Activated CD4-positive, alpha-beta T cell treated with anti-CD3 and anti-CD28 coated beads for 48 hours (primary cell): ENCODE measurements around the gene AKT3.

Experiments used
- DNase-seq: peaks from one replicate; pipeline ENCODE4 v3.0.0-alpha.2; 2020

The AKT3 gene

GRCh38 chr1:243547891-243548290, 302.2 kb downstream of the AKT3 start:
- no peak for DNase-seq

GRCh38 chr1:243546457-243546856, 303.6 kb downstream of the AKT3 start:
- no peak for DNase-seq

DNA sequence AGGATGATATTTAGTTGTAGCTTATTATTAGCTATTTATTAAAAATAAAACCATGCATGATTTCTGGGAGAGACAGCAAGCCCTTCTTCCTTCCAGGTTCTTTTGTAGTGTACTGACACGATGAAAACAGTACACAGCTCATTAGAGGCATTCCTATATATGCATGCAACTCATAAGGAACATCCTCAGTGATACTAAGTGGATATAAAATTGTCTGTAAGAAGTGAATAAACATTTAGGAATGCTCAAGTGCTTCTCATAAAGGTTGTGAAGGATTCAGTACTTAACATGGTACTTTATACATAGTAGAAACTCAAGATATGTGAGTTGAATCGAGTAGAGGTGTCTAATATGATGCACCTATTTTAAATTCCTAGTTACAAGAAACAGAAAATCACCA, 306.5 kb downstream of the AKT3 start:
- DNase-seq, result no peak

- DNase-seq, result no peak
These were observed 307.2 kb downstream of the AKT3 start for GRCh38 chr1:243542739-243543415.

GRCh38 chr1:243539636-243540035, 310.4 kb downstream of the AKT3 start:
- no peak for DNase-seq

- no peak for DNase-seq
These were observed 315.0 kb downstream of the AKT3 start for GRCh38 chr1:243535014-243535413.

DNA sequence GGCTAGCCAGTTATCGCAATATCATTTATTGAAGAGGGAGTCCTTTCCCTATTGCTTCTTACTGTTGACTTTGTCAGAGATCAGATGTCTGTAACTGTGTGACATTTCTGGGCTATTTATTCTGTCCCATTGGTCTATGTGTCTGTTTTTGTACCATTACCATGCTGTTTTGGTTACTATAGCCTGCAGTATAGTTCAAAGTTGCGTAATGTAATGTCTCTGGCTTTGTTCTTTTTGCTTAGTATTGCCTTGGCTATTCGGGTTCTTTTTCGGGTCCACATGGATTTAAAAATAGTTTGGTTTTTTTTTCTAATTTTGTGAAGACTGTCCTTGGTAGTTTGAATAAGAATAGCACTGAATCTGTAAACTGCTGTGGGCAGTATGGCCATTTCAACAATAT, 320.5 kb downstream of the AKT3 start:
- no peak for DNase-seq

GRCh38 chr1:243528459-243529121, 321.5 kb downstream of the AKT3 start:
- no peak for DNase-seq

DNA sequence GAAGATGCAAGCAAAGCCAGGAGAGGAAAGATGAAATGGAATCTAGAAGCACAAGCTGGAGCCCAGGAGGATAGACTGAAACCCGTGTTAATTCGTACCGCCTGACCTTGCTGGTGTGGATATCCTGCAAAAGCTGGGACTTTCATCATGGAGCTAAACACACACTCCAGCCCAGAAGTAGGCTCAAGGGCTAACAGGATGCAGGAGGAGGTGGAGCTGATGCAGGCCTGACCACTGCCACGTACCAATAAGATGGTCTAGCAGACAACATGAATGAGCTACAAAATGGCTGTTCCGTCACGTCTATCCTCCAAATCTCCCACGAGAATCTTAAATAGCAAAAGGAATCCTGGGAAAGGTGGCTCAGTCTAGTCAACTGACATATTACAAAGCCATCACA, 323.9 kb downstream of the AKT3 start:
- no peak for DNase-seq

GRCh38 chr1:243525085-243525487, 325.0 kb downstream of the AKT3 start:
- no peak for DNase-seq

DNA sequence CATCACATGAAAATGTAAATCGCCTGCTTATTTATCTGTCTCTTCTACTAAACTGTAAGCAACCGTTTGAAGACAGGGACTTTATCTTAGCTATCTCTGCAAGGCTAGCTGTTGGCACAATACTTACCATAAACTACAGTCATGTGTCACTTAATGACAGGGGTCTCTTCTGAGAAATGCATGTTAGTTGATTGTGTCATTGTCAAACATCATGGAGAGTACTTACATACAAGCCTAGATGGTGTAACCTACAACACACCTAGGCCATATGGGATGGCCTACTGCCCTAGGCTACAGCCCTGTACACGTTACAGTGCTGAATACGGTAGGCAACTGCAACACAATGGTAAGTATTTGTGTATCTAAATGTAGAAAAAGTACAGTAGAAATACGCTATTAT, 326.3 kb downstream of the AKT3 start:
- DNase-seq, result no peak

DNA sequence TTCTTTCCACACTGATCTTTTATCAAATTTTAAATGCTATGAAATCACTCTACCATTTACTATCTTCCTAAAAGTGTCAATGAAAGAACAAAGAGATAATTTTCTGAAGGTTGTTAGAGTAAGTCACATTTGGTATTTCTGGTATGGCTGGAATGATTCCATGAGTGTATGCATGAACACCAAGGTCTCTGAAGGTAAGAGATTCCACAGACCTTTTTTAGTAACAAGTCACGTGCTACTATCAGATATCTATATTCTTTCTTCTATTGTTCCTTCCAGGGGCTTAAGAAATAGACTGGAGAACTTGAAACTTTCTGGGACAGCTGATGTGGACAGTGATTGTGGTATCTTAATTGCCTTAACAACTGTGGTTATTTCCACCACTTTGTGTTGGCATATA, 329.2 kb downstream of the AKT3 start:
- DNase-seq, result no peak

DNA sequence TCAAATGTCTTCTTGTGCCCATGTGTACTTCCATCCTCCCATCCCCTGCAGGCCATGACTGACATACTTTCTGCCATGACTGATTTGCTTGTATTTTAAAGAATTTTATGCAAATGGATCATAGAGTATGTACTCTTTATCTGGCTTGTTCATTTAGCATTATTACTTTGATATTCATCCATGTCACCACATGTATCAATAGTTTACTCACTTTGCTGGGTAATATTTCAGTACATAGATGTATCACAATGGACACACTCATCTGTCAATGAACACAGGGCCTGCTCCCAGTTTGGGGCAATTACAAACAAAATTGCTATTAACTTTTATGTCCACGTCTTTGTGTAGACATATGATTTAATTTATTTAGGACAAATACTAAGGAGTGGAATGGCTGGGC, 335.1 kb downstream of the AKT3 start:
- DNase-seq, result no peak

GRCh38 chr1:243513726-243514491, 336.1 kb downstream of the AKT3 start:
- DNase-seq, result no peak

DNA sequence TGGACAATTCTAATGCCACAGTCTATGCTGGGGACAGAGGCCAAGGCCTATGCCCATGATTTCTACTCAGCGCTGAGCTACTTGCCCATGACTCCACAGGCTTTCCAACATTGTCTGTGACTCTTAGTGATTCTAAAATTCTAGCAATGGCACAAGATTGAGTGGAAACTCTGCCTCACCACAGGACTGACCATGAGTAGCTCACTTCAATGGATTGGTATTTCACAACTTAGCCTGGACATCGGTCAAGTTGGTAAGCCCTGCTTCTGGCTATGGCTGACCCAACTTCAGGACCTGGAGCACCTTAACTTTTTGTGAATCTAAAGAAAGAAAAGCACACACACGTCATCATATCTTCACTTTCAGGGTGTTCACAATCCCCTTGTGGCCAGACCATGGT, 339.1 kb downstream of the AKT3 start:
- DNase-seq, result no peak

GRCh38 chr1:243508943-243509342, 341.1 kb downstream of the AKT3 start:
- no peak for DNase-seq

DNA sequence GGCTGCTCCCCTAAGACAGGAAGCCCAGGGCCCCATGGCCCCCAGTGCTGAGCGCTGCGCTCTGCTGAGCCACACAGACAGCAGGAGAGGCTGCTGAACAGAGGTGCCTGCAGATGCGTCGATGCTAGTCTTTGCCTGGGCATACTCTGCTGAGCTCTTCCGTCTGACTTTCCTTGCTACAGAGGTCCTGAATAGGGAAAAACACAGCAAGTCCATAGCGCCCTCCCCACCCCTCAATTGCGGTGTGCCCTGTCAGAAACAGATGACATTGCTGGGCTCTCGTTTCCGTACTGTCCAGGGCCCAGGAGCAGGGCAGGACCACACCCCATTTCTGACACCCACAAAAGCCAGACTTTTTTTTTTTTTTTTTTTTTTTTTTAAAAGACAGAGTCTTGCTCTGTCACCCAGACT, 341.7 kb downstream of the AKT3 start:
- no peak for DNase-seq

DNA sequence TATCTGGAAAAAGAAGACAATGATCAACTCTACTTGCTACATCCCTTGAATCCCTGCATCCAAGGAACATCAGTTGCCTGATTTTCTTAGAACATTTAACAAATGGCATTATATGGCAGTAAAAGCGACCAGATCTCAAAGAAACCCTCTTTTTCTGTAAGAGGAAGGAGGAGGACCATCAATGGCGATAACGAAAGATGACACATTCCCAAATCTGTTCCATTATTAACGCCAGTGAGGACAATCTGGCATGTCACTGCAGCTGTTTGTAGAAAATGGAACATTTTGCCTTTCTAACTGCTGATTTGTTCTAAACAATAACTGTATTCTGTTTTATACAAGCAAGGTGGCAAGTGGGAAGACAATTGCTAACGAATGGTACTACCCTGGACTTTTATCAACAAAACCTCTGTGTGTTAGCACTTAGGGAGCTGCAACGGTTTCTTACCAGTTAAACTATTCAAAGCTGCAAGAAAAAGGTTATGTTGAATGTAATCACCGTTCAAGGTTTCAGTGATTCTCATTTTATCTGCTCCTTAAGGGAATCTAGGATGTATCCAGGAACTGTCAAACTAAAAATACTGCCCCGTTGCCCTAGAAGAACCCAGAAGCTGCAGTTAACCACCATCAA, 342.3 kb downstream of the AKT3 start:
- DNase-seq, result no peak

- no peak for DNase-seq
These were observed 342.9 kb downstream of the AKT3 start for GRCh38 chr1:243507001-243507671.

- DNase-seq, result no peak
These were observed 343.9 kb downstream of the AKT3 start for GRCh38 chr1:243505986-243506689.

- DNase-seq, result no peak
These were observed 346.9 kb downstream of the AKT3 start for GRCh38 chr1:243503155-243503554.

- no peak for DNase-seq
These were observed 349.0 kb downstream of the AKT3 start for GRCh38 chr1:243501002-243501401.
